C4-2B (cell line): ENCODE data around the gene PPP1R14C.
A peak's percentile ranks its signal among the peaks of the same experiment; 100 is the strongest.

Experiments used
- H3K27ac ChIP-seq: fragments of 450-650 bp; 2 replicates; pipeline ENCODE4 v1.5.1; 2017
- CTCF ChIP-seq: fragments of 450-650 bp; conservative IDR thresholded peaks from 2 replicates; pipeline ENCODE4 v1.5.1; 2017; ENCODE audit warnings: mild to moderate bottlenecking
- ZFX ChIP-seq: fragments of 450-650 bp; IDR thresholded peaks from 2 replicates; pipeline ENCODE4 v1.6.1; 2017

The PPP1R14C gene

GRCh38 chr6:150247803-150248202, 105.0 kb downstream of the PPP1R14C start:
- no peak for TF ChIP-seq CTCF
- no peak for TF ChIP-seq ZFX
- no peak overlapping the region for H3K27ac ChIP-seq

GRCh38 chr6:150248300-150248699, 105.5 kb downstream of the PPP1R14C start:
- H3K27ac ChIP-seq, result no peak overlapping the region

GRCh38 chr6:150249261-150249660, 106.4 kb downstream of the PPP1R14C start:
- no peak for TF ChIP-seq ZFX
- TF ChIP-seq CTCF, result no peak
- no peak overlapping the region for H3K27ac ChIP-seq

More at GRCh38 chr6:150248300-150248699, 105.5 kb downstream of the PPP1R14C start:
- TF ChIP-seq CTCF (no peak), ZFX (no peak)

- no peak for TF ChIP-seq CTCF
- TF ChIP-seq ZFX, result no peak
- H3K27ac ChIP-seq, result peak overlapping the region; percentile 13
Observed at GRCh38 chr6:150250826-150251225, 108.0 kb downstream of the PPP1R14C start.

- H3K27ac ChIP-seq, result peak overlapping the region; percentile 13; the same call in 1 of the 2 replicates
- TF ChIP-seq ZFX (no peak), CTCF (no peak)
Observed at GRCh38 chr6:150251566-150252186, 108.8 kb downstream of the PPP1R14C start.

GRCh38 chr6:150252714-150253444, 110.0 kb downstream of the PPP1R14C start:
- TF ChIP-seq CTCF (no peak), ZFX (no peak)
- H3K27ac ChIP-seq, result no peak overlapping the region

GRCh38 chr6:150253489-150253888, 110.6 kb downstream of the PPP1R14C start:
- H3K27ac ChIP-seq, result no peak overlapping the region

More at GRCh38 chr6:150253489-150253888, 110.6 kb downstream of the PPP1R14C start:
- no peak for TF ChIP-seq ZFX
- TF ChIP-seq CTCF, result no peak
